GM12864 (cell line): Measurements from ENCODE around the gene KCTD4.
"Not testable (repeated sequence)": the region's sequence is repeated elsewhere in the genome, so short reads cannot be mapped to it uniquely, and the experiment has no call there.

Experiments used
- DNase-seq: peaks from one replicate; pipeline ENCODE4 v3.0.0-alpha.2; 2011; ENCODE audit warnings: low read depth
- H3K4me3 ChIP-seq: 2 replicates; pipeline ENCODE4 v1.5.1; 2011; ENCODE audit warnings: mild to moderate bottlenecking, low read depth, low read length, control low read depth
- TF ChIP-seq, protein P1 (sequence below): IDR thresholded peaks from 2 replicates; pipeline ENCODE4 v1.5.1; 2011; ENCODE audit warnings: low read depth, mild to moderate bottlenecking, moderate library complexity, low read length, control low read depth, inconsistent platforms; ENCODE audit errors: missing control alignments

Gene KCTD4

DNA sequence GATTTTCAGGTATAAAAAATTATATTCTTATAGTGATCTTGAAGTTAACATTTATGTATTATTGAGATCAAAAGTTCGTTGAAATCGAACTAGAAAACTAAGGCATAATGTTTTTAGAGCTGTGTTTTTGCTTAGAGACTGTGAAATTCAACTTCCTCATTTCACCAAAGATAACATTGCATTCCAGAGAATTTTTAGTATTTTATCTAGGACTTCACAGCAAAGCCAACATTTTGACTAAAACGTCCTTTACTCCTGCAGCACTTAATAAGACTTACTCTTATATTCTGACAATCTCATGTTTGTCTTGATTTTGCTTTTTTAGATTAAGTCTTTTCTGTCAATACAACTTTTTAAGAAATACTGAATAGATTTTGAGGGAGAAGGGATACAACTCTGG, 4.7 kb downstream of the KCTD4 start:
- no peak for DNase-seq
- no peak overlapping the region for H3K4me3 ChIP-seq
- TF ChIP-seq, protein P1, sequence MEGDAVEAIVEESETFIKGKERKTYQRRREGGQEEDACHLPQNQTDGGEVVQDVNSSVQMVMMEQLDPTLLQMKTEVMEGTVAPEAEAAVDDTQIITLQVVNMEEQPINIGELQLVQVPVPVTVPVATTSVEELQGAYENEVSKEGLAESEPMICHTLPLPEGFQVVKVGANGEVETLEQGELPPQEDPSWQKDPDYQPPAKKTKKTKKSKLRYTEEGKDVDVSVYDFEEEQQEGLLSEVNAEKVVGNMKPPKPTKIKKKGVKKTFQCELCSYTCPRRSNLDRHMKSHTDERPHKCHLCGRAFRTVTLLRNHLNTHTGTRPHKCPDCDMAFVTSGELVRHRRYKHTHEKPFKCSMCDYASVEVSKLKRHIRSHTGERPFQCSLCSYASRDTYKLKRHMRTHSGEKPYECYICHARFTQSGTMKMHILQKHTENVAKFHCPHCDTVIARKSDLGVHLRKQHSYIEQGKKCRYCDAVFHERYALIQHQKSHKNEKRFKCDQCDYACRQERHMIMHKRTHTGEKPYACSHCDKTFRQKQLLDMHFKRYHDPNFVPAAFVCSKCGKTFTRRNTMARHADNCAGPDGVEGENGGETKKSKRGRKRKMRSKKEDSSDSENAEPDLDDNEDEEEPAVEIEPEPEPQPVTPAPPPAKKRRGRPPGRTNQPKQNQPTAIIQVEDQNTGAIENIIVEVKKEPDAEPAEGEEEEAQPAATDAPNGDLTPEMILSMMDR = no peak

DNA sequence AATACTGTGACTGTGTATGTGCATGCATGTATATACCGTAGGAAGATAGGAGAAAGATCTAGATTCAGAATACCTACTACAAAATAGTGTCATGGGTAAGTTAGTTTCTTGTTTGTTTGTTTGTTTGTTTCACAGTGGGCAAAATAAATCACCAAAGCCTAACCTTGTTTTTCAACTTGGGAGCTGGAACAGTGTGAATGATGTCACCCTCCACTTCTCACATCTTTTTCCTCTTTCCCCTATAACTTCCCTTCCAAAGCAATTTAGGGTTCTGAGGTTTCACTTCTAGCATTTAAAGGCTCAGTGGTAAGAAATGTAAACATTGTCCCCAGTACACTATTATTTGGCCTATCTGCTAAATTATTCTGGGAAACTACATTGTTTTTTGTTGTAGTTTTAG, 5.4 kb downstream of the KCTD4 start:
- TF ChIP-seq, protein P1 = no peak
- H3K4me3 ChIP-seq = no peak overlapping the region
- DNase-seq = no peak

DNA sequence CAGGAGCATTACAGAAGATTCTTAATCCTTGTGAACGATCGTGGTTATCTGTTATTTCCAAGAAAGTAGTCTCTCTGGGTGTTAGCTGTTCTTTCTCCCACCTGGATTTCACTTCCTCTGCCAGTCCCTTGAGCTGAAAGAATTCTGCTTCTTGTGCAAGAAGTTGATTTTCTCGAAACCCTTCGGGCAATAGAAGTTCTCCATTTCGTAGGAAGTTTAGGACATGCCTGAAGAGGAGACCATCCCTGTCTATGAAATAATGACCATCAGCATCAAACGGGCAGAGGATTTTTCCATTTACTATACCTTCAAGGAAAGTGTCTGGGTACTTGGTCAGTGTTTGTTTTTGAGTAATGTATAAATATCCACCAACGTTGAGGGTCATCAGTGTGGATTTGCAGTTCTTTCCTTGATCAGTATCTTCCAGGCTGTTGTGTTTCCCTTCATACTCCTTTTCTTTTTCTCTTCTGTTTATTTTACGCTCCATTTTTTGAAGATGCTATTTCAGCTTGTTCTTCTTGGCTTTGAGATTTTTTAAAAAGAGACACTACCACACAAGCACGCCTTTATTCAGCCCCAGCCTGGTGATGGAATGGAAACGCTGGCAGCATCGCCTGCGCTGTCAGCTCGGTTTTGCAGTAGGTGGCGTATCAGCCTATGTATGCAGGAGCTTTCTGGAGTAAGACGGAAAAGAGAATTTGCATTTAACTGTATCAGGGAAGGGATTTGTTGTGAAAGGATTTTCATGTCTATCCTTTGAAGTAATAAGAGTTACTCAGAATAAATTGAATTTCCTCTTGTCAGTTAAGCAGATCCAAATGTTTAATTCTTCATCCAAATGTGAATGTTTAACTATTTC, 6.5 kb downstream of the KCTD4 start:
- TF ChIP-seq, protein P1 = no peak
- no peak overlapping the region for H3K4me3 ChIP-seq
- no peak for DNase-seq

DNA sequence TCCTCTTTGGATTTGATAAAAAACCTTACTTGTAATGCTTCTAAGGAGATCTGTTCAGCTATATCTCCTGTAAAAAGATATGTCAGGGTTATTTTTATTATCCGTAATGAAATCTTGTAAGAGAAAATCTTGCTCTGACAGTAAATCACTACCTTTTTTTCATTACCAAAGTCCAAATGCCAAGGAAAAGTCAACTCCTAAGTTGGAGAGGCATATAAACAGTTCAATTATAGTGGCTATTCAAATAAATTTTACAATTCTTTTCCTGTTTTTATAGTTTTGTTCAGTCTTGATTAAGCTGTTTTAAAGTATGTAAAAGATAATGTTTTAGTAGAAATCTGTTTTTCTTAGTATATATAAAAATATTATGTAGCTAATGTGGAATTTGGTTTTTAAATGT, 9.0 kb downstream of the KCTD4 start:
- TF ChIP-seq, protein P1 = no peak
- H3K4me3 ChIP-seq = no peak overlapping the region
- no peak for DNase-seq

DNA sequence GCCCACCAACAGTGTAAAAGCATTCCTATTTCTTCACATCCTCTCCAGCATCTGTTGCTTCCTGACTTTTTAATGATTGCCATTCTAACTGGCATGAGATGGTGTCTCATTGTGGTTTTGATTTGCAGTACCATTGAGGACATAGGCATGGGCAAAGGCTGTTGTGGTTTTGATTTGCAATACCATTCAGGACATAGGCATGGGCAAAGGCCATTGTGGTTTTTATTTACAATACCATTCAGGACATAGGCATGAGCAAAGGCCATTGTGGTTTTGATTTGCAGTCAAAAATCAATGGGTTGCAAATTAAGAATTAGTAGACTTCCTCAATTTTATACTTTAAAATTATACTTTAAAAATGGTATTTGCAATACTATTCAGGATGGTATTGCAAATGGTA, 11.3 kb downstream of the KCTD4 start:
- H3K4me3 ChIP-seq, DNase-seq: not testable (repeated sequence)

DNA sequence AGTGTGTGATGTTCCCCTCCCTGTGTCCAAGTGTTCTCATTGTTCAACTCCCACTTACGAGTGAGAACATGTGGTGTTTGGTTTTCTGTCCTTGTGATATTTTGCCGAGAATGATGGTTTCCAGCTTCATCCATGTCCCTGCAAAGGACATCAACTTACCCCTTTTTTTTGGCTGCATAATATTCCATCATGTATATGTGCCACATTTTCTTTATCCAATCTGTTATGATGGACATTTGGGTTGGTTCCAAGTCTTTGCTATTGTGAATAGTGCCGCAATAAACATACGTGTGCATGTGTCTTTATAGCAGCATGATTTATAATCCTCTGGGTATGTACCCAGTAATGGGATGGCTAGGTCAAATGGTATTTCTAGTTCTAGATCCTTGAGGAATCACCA, 11.8 kb downstream of the KCTD4 start:
- not testable (repeated sequence) for DNase-seq, H3K4me3 ChIP-seq

DNA sequence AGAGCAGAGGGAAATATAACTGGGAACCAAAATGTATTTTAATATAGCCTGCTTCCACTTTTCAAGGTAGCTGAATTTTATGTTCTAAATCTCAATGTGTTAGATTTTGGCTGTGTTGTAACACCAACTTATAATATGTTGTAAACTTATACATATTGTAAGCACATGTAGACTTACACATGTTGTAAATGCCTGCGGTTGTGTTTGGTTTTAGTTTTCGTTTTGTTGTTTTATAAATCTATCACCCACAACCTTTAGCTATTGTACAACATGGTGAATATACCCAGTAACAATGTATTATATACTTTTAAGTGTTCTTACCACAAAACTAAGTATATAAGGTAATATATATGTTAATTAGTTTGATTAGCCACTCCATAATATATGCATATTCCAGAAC, 15.6 kb downstream of the KCTD4 start:
- TF ChIP-seq, protein P1 = no peak
- no peak for DNase-seq

DNA sequence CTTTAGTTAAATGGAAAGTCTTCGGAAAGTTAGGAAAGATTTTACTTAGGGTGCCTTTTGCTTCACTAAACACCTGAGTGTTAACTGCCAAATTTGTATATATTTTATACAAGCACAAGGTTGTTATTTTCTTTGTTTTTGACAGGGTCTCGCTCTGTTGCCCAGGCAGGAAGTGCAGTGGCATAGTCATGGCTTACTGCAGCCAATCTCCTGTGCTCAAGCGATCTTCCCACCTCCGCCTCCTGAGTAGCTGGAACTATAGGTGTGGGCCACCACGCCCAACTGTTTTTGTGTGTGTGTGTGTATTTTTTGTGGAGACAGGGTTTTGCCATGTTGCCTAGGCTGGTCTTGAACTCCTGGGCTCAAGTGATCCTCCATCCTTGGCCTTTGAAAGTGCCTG, 16.2 kb downstream of the KCTD4 start:
- TF ChIP-seq, protein P1 = no peak
- H3K4me3 ChIP-seq = no peak overlapping the region

More for the DNA sequence above, 15.6 kb downstream of the KCTD4 start:
- H3K4me3 ChIP-seq = no peak overlapping the region

More for the DNA sequence above, 16.2 kb downstream of the KCTD4 start:
- no peak for DNase-seq
